ENCODE measurements around the gene NHLH1. TPM values are rescaled to one million over a fixed set of nuclear protein-coding genes. Genes with fewer than 3 reads are reported as not detected.

The NHLH1 gene
- total RNA-seq, 1 experiment from 2014 or later: 0.70 TPM

GRCh38 chr1:160402001-160402795, 35.3 kb downstream of the NHLH1 start:
- ATAC-seq (no peak), DNase-seq (ENCODE audit: low spot score) (no peak)
- Mint-ChIP-seq H3K27me3 (ENCODE audit: low read depth) (no peaks in the 10 kb centered on the region; the same call in 1 of the 2 replicates), H3K4me3 (peak overlapping the region; percentile 86), H3K36me3 (no peaks in the 10 kb centered on the region; the same call in 1 of the 2 replicates), H3K27ac (peak overlapping the region; percentile 41), H3K4me1 (peaks cover 69% of the 10 kb centered on the region), H3K9me3 (no peaks in the 10 kb centered on the region)
- CTCF ChIA-PET: interaction anchor here (0.9 to 1.2 kb wide), 2 partner anchors 14 to 26 kb away, joined by 3 to 6 read pairs; no protein-coding TSS in a partner anchor
- TF ChIP-seq ZNF425 (CRISPR knock-in tag; conservative IDR thresholded peaks at IDR 0.05) (no peak), NR2C2 (CRISPR knock-in tag; IDR thresholded peaks at IDR 0.05) (no peak), TP53 (CRISPR knock-in tag; IDR thresholded peaks at IDR 0.05) (no peak), GTF2I (CRISPR knock-in tag; conservative IDR thresholded peaks at IDR 0.05) (no peak), GABPB1 (CRISPR knock-in tag; IDR thresholded peaks at IDR 0.05) (no peak), ZNF396 (CRISPR knock-in tag; IDR thresholded peaks at IDR 0.05; ENCODE audit: borderline replicate concordance) (no peak), TEAD4 (CRISPR knock-in tag; IDR thresholded peaks at IDR 0.05) (no peak), FOXJ3 (CRISPR knock-in tag; IDR thresholded peaks at IDR 0.05; ENCODE audit: borderline replicate concordance) (no peak), RELA (CRISPR knock-in tag; IDR thresholded peaks at IDR 0.05; ENCODE audit: borderline replicate concordance) (no peak), AR (CRISPR knock-in tag; IDR thresholded peaks at IDR 0.05) (no peak), FOXP1 (CRISPR knock-in tag; IDR thresholded peaks at IDR 0.05; ENCODE audit: borderline replicate concordance) (no peak), NFYB (CRISPR knock-in tag; conservative IDR thresholded peaks at IDR 0.05; ENCODE audit: low read depth) (no peak)
- TF ChIP-seq, protein P1, sequence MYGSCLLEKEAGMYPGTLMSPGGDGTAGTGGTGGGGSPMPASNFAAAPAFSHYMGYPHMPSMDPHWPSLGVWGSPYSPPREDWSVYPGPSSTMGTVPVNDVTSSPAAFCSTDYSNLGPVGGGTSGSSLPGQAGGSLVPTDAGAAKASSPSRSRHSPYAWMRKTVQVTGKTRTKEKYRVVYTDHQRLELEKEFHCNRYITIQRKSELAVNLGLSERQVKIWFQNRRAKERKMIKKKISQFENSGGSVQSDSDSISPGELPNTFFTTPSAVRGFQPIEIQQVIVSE (CRISPR knock-in tag; IDR thresholded peaks at IDR 0.05; ENCODE audit: borderline replicate concordance): no peak
- TF ChIP-seq, protein P2, sequence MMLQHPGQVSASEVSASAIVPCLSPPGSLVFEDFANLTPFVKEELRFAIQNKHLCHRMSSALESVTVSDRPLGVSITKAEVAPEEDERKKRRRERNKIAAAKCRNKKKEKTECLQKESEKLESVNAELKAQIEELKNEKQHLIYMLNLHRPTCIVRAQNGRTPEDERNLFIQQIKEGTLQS (CRISPR knock-in tag; conservative IDR thresholded peaks at IDR 0.05): no peak
- TF ChIP-seq, protein P3, sequence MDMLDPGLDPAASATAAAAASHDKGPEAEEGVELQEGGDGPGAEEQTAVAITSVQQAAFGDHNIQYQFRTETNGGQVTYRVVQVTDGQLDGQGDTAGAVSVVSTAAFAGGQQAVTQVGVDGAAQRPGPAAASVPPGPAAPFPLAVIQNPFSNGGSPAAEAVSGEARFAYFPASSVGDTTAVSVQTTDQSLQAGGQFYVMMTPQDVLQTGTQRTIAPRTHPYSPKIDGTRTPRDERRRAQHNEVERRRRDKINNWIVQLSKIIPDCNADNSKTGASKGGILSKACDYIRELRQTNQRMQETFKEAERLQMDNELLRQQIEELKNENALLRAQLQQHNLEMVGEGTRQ (CRISPR knock-in tag; IDR thresholded peaks at IDR 0.05): no peak
- TF ChIP-seq, protein P4, sequence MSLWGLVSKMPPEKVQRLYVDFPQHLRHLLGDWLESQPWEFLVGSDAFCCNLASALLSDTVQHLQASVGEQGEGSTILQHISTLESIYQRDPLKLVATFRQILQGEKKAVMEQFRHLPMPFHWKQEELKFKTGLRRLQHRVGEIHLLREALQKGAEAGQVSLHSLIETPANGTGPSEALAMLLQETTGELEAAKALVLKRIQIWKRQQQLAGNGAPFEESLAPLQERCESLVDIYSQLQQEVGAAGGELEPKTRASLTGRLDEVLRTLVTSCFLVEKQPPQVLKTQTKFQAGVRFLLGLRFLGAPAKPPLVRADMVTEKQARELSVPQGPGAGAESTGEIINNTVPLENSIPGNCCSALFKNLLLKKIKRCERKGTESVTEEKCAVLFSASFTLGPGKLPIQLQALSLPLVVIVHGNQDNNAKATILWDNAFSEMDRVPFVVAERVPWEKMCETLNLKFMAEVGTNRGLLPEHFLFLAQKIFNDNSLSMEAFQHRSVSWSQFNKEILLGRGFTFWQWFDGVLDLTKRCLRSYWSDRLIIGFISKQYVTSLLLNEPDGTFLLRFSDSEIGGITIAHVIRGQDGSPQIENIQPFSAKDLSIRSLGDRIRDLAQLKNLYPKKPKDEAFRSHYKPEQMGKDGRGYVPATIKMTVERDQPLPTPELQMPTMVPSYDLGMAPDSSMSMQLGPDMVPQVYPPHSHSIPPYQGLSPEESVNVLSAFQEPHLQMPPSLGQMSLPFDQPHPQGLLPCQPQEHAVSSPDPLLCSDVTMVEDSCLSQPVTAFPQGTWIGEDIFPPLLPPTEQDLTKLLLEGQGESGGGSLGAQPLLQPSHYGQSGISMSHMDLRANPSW (CRISPR knock-in tag; conservative IDR thresholded peaks at IDR 0.05; ENCODE audit: low read depth): no peak
- POLR2A ChIA-PET: no interaction called here

Data from WTC11 (cell line).